H7 (cell line): ENCODE results near the gene CAMK2N2. TPM values are rescaled to one million over a fixed set of nuclear protein-coding genes. Genes with fewer than 3 reads are reported as not detected.

Source experiments
- DNase-seq: peaks from one replicate; pipeline ENCODE4 v3.0.0; 2012
- H3K27me3 ChIP-seq: 2 replicates; pipeline ENCODE4 v1.6.0; 2011; ENCODE audit warnings: mild to moderate bottlenecking, low read length; ENCODE audit not compliant: control insufficient read depth, insufficient read depth
- H3K36me3 ChIP-seq: replicated peaks from 2 replicates; pipeline ENCODE4 v1.5.1; 2011; ENCODE audit warnings: low read length; ENCODE audit not compliant: control insufficient read depth, insufficient read depth
- H3K4me3 ChIP-seq: 2 replicates; pipeline ENCODE4 v1.5.1; 2011; ENCODE audit warnings: low read depth, mild to moderate bottlenecking, control low read depth, low read length, moderate library complexity; ENCODE audit not compliant: insufficient read depth
- total RNA-seq: library from RNA; depleted of rRNA; stranded (reverse); fragments of >200 nt; shearing (Covaris generic); gene quantifications from 2 replicates; pipeline ENCODE4 v1.2.3, GENCODE V29; 2014; rRNA removed

Gene CAMK2N2
- total RNA-seq, 1 experiment from 2014 or later: 1.5 TPM

DNA sequence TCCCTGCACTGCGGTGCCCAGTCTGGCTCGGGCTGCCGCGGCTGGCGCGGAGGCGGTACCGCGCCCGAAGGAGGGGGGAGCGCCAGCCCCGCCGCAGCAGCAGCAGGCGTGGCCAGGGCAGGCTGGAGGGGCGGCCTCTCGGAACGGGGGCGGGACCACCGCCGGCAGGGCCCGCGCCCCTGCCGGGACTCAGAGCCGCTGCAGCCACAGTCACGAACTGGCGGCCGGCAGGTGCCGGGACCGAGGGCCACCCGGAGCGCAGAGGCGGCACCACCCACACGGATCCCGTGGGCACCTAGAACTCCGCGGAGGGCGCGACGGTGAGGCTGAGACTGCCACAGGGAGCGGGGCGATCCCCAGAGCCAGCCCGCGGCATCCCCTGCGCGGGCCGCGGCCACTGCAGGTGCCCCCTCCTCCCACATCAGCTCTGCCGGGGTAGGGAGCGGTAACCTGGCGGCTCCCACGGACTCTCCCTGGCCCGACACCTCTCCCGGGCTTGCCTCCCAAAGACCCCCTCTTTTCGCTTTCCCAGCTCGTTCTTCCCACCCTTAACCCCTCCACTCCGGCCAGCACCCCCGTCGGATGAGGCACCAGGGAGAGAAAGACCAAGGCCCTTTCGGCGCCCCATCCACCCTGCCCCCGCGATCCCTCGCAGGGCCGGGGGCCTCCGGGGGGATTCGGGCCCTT is 31.8 kb downstream of the CAMK2N2 start, which contains the start of gene VWA5B2:
Gene VWA5B2, plus strand, starts transcription at position 192 of the 687 bp plus-strand sequence. CDS start 944 bp downstream, outside the sequence.
- no peaks in the 10 kb centered on the region for H3K36me3 ChIP-seq
- peak within 1 kb of the TSS; percentile 45 for H3K4me3 ChIP-seq
- peak; percentile 99 for DNase-seq
- peaks cover 58% of the 10 kb centered on the region for H3K27me3 ChIP-seq

DNA sequence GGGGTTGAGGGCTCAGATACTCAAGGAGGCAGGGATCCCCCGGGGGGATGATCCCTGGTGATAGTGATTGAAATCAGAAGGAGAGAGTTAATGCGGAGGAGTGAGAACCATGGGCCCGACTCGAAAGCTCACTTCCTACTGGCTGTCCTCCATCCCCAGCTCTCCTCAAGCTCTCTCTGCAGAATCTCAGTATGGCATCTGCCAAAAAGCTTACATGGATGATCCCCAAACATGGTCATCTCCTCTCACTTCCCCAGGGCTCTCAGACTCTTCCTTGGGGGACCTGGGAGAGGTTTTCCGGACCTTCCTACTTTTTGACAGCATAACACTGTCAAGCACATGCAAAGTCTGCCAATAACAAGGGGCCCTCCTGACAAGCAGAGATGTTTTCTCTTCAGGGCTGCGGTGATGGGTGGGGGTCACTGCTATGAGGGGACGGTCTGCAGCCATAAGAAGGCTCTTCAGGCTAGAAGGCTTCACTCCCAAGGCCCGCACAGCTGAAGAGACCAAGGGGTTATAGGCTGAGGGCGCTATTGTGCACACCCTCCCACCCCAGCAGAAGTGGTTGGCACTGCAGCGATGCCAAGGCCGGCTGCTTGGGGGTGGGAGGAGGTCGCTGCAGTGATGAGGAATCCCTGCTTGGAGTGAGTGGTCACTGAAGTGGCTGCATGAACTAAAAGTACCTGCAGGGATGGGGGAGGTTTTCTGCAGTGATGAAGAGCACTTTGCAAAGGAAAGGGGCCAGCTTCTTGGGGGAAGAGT is 32.8 kb downstream of the CAMK2N2 start:
- Histone ChIP-seq H3K36me3 (no peaks in the 10 kb centered on the region), H3K4me3 (no peak overlapping the region; the same call in 1 of the 2 replicates), H3K27me3 (peaks cover 58% of the 10 kb centered on the region)
- DNase-seq: no peak

- peak; percentile 89 for DNase-seq
- Histone ChIP-seq H3K27me3 (peaks cover 52% of the 10 kb centered on the region), H3K36me3 (no peaks in the 10 kb centered on the region), H3K4me3 (no peak overlapping the region)
Measured at GRCh38 chr3:184227481-184227935, 33.8 kb downstream of the CAMK2N2 start.

DNA sequence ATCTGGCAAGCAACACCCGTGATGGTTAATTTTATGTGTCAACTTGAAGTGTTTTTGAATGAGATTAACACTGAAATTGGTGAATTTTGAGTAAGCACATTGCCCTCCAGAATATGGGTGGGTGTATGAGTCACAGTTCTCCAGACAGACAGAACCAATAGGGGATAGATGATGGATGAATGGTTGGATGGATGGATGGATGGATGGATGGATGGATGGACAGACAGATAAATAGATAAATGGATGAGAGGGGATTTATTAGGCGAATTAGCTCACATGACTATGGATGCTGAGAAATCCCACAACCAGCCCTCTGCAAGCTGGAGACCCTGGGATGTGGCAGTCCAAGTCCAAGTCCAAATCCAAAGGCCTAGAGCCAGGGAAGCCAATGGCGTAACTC is 37.4 kb downstream of the CAMK2N2 start:
- Histone ChIP-seq H3K4me3 (no peak overlapping the region), H3K27me3 (peaks cover 17% of the 10 kb centered on the region), H3K36me3 (no peaks in the 10 kb centered on the region)
- DNase-seq: no peak

GRCh38 chr3:184222521-184222920 is 38.8 kb downstream of the CAMK2N2 start:
- H3K36me3 ChIP-seq: no peaks in the 10 kb centered on the region
- H3K27me3 ChIP-seq: peaks cover 3% of the 10 kb centered on the region
- H3K4me3 ChIP-seq: no peak overlapping the region
- no peak for DNase-seq

DNA sequence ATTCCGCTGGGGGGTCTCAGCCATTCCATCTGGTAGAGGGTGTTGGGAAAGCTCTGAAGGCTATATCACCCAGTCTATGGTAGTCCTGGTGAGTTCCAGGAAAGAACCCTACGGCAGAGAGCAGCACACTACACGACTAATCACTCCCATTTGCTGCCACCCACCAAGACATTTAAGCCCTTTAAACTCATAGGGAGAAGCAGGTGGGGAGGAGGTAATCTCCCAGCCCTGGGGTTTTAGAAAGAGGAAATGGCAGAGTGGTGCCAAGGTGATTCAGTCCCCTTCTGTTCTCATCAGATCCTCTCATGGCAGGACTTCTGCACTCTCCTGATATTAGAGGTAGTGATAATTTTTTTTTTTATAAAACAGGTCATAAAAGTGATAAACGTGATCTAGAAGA is 42.5 kb downstream of the CAMK2N2 start:
- no peak overlapping the region for H3K4me3 ChIP-seq
- DNase-seq: no peak

GRCh38 chr3:184211718-184212117 is 49.6 kb downstream of the CAMK2N2 start:
- H3K27me3 ChIP-seq: no peaks in the 10 kb centered on the region

More for the DNA sequence above, 42.5 kb downstream of the CAMK2N2 start:
- H3K36me3 ChIP-seq: no peaks in the 10 kb centered on the region
- H3K27me3 ChIP-seq: no peaks in the 10 kb centered on the region

DNA sequence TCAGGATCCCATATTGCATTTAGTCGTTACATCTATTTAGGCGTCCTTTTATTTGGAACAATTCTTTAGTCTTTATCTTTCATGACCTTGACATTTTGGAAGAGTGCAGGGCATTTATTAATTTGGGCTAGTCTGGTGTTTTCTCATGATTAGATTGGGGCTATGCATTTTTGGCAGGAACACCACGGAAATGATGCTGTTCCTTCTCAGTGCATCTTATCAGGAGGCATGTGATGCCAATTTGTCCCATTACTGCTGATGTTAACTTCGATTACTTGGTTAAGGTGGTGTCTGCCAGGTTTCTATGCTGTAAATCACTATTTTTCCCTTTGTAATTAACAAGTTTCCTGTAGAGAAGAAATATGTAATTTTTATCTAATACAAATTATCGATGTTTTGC is 50.1 kb downstream of the CAMK2N2 start:
- no peak overlapping the region for H3K4me3 ChIP-seq
- no peaks in the 10 kb centered on the region for H3K27me3 ChIP-seq
- DNase-seq: no peak
- no peaks in the 10 kb centered on the region for H3K36me3 ChIP-seq

More at GRCh38 chr3:184211718-184212117, 49.6 kb downstream of the CAMK2N2 start:
- no peaks in the 10 kb centered on the region for H3K36me3 ChIP-seq
- no peak overlapping the region for H3K4me3 ChIP-seq
- DNase-seq: no peak

Other genes with a start within 250 kb of the CAMK2N2 start
- 15.7 and 17.9 TPM in 2 replicates for gene ABCC5, start 243.7 kb downstream of the CAMK2N2 start, total RNA-seq
- not detected in 2 replicates for gene HTR3D, start 229.8 kb downstream of the CAMK2N2 start, total RNA-seq
- gene HTR3C, start 208.5 kb downstream of the CAMK2N2 start, total RNA-seq: not detected in 2 replicates
- gene HTR3E, start 164.5 kb downstream of the CAMK2N2 start, total RNA-seq: not detected in 2 replicates
- gene EIF2B5, start 126.2 kb downstream of the CAMK2N2 start, total RNA-seq: 58.4 and 65.6 TPM in 2 replicates
- 40.6 and 44.4 TPM in 2 replicates for gene DVL3, start 106.2 kb downstream of the CAMK2N2 start, total RNA-seq
- gene AP2M1, start 86.7 kb downstream of the CAMK2N2 start, total RNA-seq: 567 and 667 TPM in 2 replicates
- 31.1 and 38.8 TPM in 2 replicates for gene ABCF3, start 75.4 kb downstream of the CAMK2N2 start, total RNA-seq
- 0.41 TPM in 1 of 2 replicates, not detected in the other for gene VWA5B2, start 32.0 kb downstream of the CAMK2N2 start, total RNA-seq
- gene ALG3, start 12.6 kb downstream of the CAMK2N2 start, total RNA-seq: 59.8 and 62.7 TPM in 2 replicates
- gene EEF1AKMT4, start 11.9 kb downstream of the CAMK2N2 start, total RNA-seq: 10.1 and 15.2 TPM in 2 replicates
- not detected in 2 replicates for gene ECE2, start 14.5 kb upstream of the CAMK2N2 start, total RNA-seq
- gene PSMD2, start 37.7 kb upstream of the CAMK2N2 start, total RNA-seq: 378 and 392 TPM in 2 replicates
- gene EIF4G1, start 53.1 kb upstream of the CAMK2N2 start, total RNA-seq: 359 and 392 TPM in 2 replicates
- 36.9 and 41.1 TPM in 2 replicates for gene FAM131A, start 76.0 kb upstream of the CAMK2N2 start, total RNA-seq
- gene CLCN2, start 100.1 kb upstream of the CAMK2N2 start, total RNA-seq: 17.1 and 22.3 TPM in 2 replicates
- gene POLR2H, start 100.2 kb upstream of the CAMK2N2 start, total RNA-seq: 92.8 and 100 TPM in 2 replicates
- gene THPO, start 116.7 kb upstream of the CAMK2N2 start, total RNA-seq: 0.80 and 1.3 TPM in 2 replicates
- gene CHRD, start 118.5 kb upstream of the CAMK2N2 start, total RNA-seq: 4.5 and 10.5 TPM in 2 replicates